GM19240 (cell line): ENCODE measurements around the gene GPRC5B.
A peak's percentile ranks its signal among the peaks of the same experiment; 100 is the strongest.

Experiments
- DNase-seq: peaks from one replicate; pipeline ENCODE4 v3.0.0; 2011; ENCODE audit warnings: low spot score; ENCODE audit not compliant: insufficient read length

The GPRC5B gene

DNA sequence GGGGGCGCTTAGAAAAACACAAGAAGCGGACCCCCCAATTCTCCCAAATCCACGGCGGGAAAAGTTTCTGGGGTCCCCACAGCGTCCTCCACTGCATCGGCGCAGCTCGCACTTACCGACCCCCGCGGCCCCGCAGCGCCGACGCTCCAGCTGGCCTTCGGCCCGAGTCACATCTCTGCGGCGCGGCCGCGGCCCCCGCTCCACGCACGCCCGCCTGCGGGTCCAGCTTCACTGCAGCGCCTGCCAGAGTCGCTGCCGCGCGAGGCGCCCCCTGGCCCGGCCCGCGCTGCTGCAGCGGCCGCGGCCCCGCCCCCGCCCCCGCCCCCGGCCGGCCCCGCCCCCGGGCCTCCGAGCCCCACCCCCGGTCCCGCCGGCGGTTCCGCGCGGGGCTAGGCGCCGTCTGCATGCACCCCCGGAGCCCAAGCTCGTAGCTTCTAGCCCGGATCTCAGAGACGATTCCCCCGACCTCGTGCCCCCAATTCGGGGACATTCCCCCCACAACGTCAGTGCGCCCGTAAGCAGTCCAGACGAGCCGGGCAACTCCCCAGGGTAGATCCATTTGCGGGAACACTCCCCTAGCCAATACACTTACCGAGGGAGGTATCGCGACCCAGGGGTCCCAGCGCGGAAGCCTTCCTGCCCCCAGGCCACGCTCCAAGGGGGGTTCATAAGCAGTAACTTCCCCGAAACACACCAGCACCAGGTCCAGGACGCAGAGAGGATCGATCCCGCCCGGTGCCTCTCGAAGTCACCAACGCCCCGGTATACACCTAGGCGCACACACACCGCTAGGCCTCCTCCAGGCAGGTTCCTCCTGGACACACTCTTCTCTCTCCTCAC is at the start of gene GPRC5B:
GPRC5B (minus strand) TSS at position 238 of the 840 bp plus-strand sequence. CDS start 12,003 bp downstream, outside the sequence.
- DNase-seq: no peak

GRCh38 chr16:19933740-19934139 is 49.1 kb upstream of the GPRC5B start:
- DNase-seq: no peak

DNA sequence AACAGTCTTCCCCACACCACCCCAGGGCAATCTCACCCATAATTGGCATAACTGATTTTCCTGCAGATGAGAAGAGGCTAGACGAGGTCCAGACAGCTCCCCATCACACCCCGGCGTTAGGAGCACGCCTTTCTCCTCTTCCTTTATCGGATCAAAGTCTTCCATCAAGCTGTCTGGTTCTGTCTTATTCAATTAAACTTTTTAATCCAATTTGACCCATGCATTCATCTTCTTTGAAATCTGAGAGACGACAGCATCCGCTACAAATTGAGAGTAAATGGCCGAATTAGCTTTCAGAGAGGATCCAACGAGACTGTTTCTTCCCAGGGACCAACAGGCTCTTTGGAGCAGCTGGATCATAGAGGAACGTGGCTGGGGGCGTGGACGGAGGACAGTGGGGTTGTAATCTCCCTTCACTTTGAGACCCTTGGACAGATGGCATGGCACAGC is 44.4 kb upstream of the GPRC5B start:
- DNase-seq: no peak

DNA sequence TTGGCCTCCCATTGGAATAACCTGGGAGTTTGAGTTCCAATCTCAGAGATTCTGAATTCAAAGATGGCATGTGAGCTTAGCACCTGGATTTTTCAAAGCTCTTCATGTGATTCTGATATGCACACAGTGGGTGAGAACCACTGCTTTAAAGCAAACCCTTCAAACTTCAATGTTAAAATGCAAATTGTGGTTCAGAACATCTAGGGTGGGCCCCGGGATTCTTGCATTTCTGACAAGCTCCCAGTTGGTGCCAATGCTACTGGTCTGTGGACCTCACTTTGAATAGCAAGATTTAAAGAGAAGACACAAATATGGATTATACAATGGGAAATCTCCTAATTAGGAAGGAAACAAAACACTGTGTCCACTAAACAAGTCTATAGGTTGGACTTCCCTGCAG is 43.8 kb upstream of the GPRC5B start:
- DNase-seq: no peak

DNA sequence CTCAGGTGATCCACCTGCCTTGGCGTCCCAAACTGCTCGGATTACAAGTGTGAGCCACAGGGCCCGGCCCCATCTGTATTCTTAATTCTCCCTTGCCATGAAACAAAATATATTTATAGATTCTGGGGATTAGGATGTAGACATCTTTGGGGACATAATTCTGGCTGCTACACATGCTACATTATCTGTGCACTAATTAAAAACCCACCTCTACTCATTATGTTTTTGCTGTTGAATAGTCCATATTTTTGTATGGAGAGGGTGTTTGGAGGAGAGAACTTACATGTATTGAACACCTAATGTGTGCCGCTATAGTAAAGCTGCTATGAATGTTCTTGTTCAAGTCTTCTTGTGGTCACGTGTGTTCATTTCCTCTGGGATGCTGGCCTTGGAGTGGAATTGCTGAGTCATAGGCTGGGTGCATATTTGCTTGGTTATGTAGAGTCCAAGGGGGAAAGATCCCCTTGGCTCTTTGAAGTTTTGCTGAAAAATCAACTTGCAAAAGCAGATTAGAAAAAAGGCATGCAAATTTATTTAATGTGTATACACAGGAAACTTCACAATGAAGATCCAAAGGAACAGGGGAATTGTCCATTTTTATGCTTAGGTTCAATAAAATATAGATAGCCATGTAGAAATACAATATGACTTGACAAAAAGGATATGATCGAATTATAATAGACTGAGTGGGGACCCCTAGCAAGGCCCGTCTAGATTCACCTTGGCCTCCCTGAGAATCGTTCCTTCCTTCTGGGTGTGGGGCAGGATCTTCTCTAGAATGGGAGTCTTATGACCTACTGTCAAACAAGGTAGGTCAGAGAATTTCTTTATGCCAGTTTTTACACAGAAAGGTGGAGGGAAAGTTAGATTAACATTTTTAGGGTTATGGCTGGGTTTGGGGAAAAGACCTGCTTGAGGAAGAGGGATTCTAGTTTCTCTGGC is 42.1 kb upstream of the GPRC5B start:
- DNase-seq: no peak

DNA sequence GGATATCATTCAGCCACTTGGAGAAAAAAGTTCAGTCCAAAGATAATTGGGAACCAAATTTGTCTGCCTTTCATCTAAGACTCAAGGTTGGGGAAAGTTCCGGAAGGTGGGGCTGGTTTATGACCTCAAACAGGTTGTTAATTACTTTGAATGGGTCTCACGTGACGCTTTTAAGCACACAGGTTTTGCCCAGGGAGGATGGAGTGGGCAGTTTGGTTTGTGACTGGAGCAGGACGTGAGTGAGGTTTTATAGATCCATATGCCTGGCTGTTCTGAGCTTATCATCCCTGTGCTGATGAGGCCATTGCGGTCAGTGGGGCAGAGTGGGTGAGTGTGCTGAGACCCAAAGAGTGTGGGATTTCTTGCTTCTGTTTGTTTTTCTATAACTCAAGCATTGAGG is 38.7 kb upstream of the GPRC5B start:
- no peak for DNase-seq

GRCh38 chr16:19919142-19919541 is 34.5 kb upstream of the GPRC5B start:
- DNase-seq: no peak

DNA sequence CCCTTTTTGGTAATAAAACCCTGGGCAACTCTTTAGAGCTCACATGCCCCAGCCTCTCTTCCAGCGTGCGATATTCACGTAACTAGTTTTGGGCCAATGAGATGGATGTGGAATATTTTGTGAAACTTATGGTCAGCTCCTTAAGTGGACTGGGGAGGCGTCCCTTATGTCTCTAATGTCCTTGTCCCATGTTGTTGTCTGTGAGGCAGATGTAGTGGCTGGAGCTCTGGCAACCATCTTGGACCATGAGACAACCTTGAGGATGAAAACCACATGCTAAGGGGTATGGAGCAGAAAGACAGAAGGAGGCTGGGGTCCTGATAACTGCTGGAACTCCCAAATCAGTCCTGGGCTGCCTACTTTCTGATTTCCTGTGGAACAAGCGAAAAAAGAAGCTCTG is 31.4 kb upstream of the GPRC5B start:
- no peak for DNase-seq

GRCh38 chr16:19914877-19915276 is 30.2 kb upstream of the GPRC5B start:
- no peak for DNase-seq

- no peak for DNase-seq
Observed at GRCh38 chr16:19913340-19913645, 28.6 kb upstream of the GPRC5B start.

DNA sequence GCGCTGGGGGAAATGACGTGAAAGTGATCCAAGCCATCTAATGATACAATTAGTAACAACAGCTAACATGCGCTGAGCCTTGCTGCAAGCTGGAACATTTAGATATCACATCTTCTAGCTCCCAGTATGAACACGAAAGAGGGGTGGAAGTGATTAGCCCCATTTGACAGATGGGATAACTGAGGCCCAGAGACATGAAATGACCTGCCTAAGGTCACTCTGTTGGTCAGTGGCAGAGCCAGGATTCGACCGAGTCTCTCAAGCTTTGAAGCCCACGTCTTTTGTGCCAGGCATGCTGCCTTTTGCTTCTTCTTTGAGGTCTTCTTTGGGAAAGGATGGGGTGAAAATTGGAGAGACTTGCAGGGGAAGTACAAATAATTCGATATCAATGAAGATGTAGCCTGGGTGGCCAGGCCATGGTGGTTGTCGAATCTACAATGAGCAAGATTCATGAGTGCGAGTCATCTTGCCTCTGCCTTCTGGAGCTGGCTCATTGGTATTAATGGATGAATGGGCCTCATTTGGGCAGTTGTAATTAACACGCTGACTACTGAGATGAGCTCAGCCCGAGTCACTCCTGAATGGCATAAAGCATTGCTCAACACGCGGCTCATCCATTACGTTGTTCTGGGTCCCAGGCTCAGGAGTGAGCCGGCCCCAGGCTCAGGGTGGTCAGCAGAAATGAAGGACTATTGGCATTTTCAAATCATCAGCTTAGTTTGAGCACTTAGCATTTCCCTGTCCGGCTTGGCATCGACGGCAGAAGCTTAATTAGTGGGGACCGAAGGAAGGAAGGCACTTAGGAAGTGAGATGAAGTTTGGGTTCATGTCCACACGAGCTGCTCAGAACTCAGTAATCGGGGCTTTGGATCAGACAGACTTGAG is 28.0 kb upstream of the GPRC5B start:
- no peak for DNase-seq

DNA sequence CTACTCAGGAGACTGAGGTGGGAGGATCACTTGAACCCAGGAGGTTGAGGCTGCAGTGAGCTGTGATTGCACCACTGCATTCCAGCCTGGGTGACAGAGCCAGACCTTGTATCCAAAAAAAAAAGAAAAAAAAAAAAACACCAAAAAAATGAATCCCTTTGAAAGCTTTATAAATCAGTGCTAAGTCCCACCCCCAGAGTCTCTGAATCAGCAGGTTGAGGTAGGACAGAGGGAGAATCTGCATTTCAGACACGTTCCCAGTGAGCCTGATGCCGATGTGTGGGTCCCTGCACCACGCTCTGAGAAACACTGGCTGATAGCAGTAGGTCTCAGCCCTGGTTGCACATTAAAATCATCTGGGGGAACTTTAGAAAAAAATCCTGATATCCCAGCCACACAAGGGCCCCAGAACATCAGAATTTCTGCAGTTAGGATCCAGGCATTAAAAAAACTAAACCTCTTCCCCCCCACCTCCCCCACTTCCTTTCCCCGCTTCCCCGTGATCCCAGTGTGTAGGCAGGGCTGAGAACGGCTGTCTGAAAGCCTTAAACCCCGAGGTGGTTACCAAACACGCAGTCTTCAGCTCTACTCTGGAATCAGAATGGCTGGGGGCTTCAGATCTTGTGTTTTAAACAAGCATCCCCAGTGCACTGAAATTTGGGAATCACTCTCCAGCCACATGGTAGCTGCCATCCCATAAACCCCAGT is 27.3 kb upstream of the GPRC5B start:
- DNase-seq: no peak

DNA sequence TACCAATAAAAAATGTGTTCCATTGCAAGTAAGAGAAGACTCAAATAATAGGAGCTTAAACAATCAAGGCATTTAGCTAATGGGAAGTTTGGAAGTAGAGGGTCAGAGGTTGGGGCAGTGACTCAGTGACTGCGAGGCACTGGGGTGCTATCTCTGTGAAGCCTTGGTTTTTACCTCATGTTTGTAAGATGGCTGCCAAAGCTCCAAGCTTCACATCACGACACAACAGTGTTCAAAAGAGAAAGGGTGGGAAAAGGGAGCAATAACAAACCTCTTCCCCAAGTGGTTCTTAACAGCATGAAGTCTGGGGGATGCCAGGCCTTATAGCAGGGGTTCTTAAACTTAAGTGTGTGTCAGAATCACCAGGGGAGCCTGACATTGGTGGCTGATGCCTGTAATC is 26.6 kb upstream of the GPRC5B start:
- no peak for DNase-seq

- DNase-seq: no peak
Observed at GRCh38 chr16:19909750-19910322, 25.2 kb upstream of the GPRC5B start.

GRCh38 chr16:19908921-19909320 is 24.3 kb upstream of the GPRC5B start:
- no peak for DNase-seq

DNA sequence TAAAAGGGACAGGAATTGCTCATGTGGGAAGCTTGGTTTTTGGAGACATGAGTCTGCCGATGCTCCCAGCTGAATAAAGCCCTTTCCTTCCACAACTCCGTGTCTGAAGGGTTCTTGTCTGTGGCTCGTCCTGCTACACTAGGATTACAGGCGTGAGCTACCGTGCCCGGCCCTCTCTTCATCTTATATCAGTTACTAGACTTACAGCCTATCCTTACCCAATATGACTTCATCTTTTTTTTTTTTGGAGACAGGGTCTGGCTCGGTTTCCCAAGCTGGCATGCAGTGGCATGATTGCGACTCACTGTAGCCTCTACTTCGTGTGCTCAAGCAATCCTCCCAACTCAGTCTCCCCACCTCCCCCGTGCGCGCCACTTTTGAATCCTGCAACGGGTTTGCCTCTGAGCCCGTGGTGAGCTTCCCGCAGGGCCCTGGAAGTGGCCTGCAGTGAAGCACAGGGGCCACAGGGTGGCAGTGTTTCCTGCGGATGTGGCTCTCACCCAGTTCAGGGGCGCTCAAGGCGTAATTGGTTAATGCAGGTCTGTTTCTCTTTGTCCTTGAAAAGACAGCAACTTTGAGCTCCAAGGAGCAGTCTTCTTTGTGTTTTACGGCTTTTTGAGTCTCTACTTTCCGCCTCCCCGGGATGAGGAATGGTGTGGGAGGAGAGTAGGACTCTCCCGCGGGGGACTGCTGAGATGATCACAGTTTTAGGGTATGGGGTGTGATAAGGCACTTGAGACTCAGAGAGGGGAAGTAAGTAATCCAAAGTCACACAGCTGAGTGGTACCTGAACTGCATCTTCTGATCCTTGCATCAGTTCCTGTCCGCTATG is 22.7 kb upstream of the GPRC5B start:
- peak; percentile 76 for DNase-seq

DNA sequence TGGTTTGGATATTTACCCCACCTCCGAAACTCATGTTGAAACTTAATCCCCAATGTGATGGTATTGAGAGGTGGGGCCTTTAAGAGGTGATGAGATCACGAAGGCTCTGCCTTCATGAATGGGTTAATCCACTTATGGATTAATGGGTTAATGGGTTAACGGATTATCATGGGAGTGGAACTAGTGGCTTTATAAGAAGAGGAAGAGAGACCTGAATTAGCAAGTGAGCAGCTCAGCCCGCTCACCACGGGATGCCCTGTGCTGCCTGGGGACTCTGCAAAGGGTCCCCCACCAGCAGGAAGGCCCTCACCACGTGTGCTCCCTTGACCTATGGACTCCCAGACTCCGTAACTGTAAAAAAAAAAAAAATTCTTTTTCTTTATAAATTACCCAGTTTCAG is 16.5 kb upstream of the GPRC5B start:
- no peak for DNase-seq

DNA sequence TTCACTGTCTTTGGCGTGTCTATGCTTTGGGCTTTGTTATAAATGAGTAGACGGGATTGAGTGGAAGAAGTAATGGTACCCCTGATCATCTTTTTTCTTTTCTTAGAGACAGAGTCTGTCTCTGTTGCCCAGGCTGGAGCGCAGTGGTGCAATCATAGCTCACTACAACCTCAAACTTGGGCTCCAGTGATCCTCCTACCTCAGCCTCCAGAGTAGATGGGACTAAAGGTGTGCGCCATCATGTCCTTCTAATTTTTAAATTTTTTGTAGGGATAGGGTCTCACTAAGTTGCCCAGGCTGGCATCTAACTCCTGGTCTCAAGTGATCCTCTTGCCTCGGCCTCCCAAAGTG is 14.9 kb upstream of the GPRC5B start:
- no peak for DNase-seq

DNA sequence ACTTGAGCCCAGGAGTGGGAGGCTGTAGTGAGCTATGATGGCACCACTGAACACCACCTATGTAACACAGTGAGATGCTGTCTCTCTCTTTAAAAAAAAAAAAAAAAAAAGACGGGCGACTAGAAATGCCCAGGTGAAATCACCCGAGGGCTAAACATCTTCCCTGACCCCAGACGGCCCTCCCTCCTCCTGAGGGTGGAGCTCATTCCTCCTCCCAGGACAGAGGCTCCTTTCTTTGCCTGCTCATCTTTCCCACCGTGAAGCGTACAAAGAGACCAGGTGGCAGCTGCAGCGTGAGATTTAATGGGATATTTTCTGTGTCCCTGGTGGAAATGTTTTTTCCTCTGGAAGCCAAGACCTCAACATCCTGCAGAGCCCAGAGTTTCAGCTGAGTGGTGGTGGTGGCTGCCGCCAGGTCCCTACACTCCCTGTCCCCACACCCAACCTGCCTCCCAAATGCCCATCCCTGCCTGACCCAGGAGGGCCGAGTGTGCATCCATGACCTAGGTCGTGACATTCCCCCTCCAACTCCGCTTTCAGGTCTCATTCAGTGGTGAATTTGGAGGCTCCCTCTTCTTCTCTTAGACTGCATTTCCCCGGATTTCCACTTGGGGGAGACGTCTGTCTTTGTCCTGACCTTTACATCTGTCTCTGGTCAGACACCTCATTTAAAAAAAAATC is 14.4 kb upstream of the GPRC5B start:
- DNase-seq: peak; percentile 38
